CD4-positive, alpha-beta T cell treated with Interferon alpha-2 for 1 hour (primary cell): Measurements from ENCODE around the gene CHRNB1.
A peak's percentile ranks its signal among the peaks of the same experiment; 100 is the strongest.

ENCODE experiments used
- DNase-seq, 2 donors: peaks; one replicate each; pipeline ENCODE4 v3.0.0-alpha.2; 2020 to 2022

CHRNB1 gene

GRCh38 chr17:7438656-7439460 is 6.0 kb upstream of the CHRNB1 start:
- DNase-seq: no peak

- no peak for DNase-seq
Observed at GRCh38 chr17:7439462-7440112, 5.3 kb upstream of the CHRNB1 start, which contains the start of gene FGF11. Gene FGF11 (plus strand): TSS chr17:7439512. CDS start chr17:7439621, 109 bp downstream.

- peak in 1 of 2 donors; percentile 31 for DNase-seq
Observed at GRCh38 chr17:7440113-7440833, 4.6 kb upstream of the CHRNB1 start.

GRCh38 chr17:7440834-7441195 is 4.0 kb upstream of the CHRNB1 start:
- no peak for DNase-seq

- no peak for DNase-seq
Observed at GRCh38 chr17:7441266-7441665, 3.6 kb upstream of the CHRNB1 start.

GRCh38 chr17:7442142-7442541 is 2.7 kb upstream of the CHRNB1 start:
- DNase-seq: no peak

- no peak for DNase-seq
Observed at GRCh38 chr17:7443499-7444485, 1.1 kb upstream of the CHRNB1 start.

- peak; percentile 32 to 45 for DNase-seq
Observed at GRCh38 chr17:7445619-7445968, 733 bp downstream of the CHRNB1 start.

- no peak for DNase-seq
Observed at GRCh38 chr17:7448461-7448860, 3.6 kb downstream of the CHRNB1 start.

GRCh38 chr17:7459961-7460545 is 15.2 kb downstream of the CHRNB1 start:
- DNase-seq: no peak

GRCh38 chr17:7460850-7461660 is 16.2 kb downstream of the CHRNB1 start:
- no peak for DNase-seq

GRCh38 chr17:7462474-7463371 is 17.9 kb downstream of the CHRNB1 start:
- no peak for DNase-seq

GRCh38 chr17:7463372-7463846 is 18.5 kb downstream of the CHRNB1 start:
- no peak for DNase-seq

- no peak for DNase-seq
Observed at GRCh38 chr17:7464081-7464480, 19.2 kb downstream of the CHRNB1 start.

GRCh38 chr17:7465597-7466275 is 20.9 kb downstream of the CHRNB1 start:
- no peak for DNase-seq

GRCh38 chr17:7466318-7466638 is 21.4 kb downstream of the CHRNB1 start:
- DNase-seq: no peak

- peak in 1 of 2 donors; percentile 46 for DNase-seq
Observed at GRCh38 chr17:7466639-7467341, 21.9 kb downstream of the CHRNB1 start.

GRCh38 chr17:7467498-7467897 is 22.6 kb downstream of the CHRNB1 start:
- no peak for DNase-seq

- no peak for DNase-seq
Observed at GRCh38 chr17:7468290-7468689, 23.4 kb downstream of the CHRNB1 start.
